Stimulated activated CD4-positive, alpha-beta T cell treated with anti-CD3 and anti-CD28 coated beads, Interleukin-4, amount 100 ng/mL, for 48 hours (primary cell): ENCODE results near the gene SACM1L.

Experiments
- DNase-seq, 2 donors: peaks; one replicate each; pipeline ENCODE4 v3.0.0-alpha.2; 2020; ENCODE audit warnings: low read depth in 2 of 2

SACM1L gene, protein sequence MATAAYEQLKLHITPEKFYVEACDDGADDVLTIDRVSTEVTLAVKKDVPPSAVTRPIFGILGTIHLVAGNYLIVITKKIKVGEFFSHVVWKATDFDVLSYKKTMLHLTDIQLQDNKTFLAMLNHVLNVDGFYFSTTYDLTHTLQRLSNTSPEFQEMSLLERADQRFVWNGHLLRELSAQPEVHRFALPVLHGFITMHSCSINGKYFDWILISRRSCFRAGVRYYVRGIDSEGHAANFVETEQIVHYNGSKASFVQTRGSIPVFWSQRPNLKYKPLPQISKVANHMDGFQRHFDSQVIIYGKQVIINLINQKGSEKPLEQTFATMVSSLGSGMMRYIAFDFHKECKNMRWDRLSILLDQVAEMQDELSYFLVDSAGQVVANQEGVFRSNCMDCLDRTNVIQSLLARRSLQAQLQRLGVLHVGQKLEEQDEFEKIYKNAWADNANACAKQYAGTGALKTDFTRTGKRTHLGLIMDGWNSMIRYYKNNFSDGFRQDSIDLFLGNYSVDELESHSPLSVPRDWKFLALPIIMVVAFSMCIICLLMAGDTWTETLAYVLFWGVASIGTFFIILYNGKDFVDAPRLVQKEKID

DNA sequence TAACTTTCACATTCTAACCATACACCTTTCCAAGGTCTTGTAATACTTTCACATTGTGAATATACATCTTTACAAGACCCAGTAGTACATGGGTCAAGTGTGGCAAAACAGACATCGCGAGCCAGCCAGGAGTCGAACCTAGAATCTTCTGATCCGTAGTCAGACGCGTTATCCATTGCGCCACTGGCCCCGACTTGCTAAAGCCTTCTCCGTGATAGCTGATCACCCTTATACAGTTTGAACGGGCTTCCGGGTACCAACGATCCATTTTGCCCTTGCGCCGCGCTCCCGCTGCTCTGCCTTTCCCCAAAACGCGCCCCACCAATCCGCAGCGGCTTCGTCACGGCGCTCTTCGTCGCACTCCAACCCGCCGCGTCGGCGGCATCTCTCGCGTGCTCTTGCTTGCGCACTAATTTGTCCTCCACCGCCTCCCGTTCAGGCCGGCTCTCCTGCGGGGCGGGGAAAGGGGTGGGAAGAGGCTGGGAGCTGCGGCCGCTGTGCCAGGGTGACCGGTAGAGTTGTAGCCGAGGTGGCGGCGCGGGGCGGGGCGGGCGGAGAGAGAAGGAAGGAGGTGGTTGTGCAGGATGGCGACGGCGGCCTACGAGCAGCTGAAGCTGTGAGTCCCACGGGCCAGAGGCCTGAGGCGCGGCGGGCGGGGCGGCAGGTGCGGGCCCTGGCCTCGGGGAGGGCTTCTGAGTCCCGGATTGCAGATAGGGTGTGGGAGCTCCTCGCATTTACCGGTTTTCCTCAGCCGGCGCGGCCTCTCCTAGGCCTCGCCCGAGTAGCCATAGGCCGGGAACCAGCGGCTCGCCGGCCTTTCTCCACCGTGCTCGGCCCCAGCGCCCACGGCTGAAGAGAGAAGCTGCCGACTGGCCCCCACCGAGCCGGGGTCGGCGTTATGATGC, at the start of gene SACM1L:
TSS of gene SACM1L (plus strand) at position 515 of the 905 bp plus-strand sequence. CDS start at position 585, 70 bp downstream.
- peak; percentile 92 to 98 for DNase-seq

GRCh38 chr3:45640091-45640507, 49.1 kb upstream of the SACM1L start:
- no peak for DNase-seq

GRCh38 chr3:45640724-45641361, 48.4 kb upstream of the SACM1L start:
- DNase-seq, result no peak

- DNase-seq, result no peak
These were observed 47.4 kb upstream of the SACM1L start for GRCh38 chr3:45641756-45642155.

GRCh38 chr3:45642731-45643152, 46.5 kb upstream of the SACM1L start:
- DNase-seq, result no peak

DNA sequence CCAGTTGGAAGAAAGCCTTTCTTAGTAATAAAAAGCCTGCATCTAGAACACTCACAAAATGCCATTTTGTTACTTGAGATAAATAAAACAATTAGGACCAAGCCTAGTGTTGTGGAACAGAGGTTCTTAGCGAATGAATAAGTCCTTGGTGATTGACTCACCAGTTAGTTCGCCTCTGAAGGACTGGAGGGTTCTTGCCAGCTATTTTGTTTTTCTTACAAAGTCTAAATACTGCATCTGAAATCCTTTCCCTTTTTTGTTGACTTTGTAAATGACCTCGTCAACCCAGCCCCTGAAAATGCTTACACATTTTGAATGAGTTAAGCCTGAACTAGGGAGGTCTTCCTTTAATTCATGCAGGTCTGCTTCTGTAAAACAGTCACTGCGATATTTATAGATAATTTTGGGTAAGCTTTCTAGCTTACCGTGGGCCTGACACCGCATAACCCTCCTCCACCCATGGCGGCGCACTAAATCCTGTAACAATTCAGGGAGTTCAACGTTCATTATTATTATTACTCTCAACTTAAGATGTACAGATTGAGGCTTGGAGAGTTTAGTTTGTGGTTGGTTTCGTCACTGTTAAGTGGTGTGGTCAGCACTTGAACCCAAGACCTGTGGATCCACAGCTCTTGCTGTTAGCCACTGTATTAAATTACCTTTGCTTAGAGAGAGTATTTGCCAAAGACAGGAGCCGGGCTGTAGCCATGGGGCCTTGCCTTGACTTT, 45.0 kb upstream of the SACM1L start:
- DNase-seq, result no peak

GRCh38 chr3:45644791-45645201, 44.4 kb upstream of the SACM1L start:
- no peak for DNase-seq

- DNase-seq, result no peak
These were observed 43.1 kb upstream of the SACM1L start for GRCh38 chr3:45646051-45646585.

DNA sequence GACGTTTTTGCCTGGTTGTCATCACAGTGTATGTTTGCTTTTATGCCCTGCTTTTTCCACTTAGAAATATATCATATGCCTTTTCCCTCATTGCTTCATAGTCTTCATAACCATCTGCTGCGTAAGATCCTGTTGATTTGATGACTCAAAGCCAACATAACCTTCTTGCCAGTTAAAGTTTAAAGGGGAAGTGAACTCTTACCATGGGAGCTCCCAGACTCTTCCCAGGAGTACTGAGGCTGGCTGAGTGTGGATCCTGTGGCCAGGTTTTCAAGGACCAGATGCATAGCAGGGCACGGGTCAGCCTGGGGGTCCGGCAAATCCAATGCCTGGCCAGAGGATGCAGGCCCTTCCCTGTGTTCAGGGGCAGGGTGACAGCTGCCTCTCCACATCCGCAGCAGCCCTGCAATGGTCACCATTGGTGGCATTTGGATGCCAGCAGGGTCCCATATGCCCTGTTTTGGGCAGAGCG, 42.0 kb upstream of the SACM1L start:
- no peak for DNase-seq

GRCh38 chr3:45653205-45653604, 36.0 kb upstream of the SACM1L start:
- DNase-seq, result no peak

- no peak for DNase-seq
These were observed 34.7 kb upstream of the SACM1L start for GRCh38 chr3:45654397-45654944.

DNA sequence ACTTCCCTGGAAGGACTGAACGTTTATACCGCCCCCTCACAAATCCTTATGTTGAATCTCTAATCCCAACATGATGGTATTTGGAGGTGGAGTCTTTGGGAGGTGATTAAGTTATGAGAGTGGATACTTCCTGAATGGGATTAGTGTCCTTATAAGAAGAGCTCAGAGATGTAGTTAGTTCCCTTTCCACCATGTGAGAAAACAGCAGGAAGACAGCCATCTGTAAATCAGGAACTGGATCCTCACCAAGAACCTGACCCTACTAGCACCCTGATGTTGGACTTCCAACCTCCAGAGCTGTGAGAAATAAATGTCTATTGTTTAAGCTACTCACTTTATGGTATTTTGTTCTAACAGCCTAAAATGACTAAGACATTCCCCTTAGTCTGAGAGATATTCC, 33.3 kb upstream of the SACM1L start:
- no peak for DNase-seq

- DNase-seq, result peak; percentile 76 to 83
These were observed 32.4 kb upstream of the SACM1L start for GRCh38 chr3:45656575-45657363.

- no peak for DNase-seq
These were observed 31.3 kb upstream of the SACM1L start for GRCh38 chr3:45657853-45658252.

DNA sequence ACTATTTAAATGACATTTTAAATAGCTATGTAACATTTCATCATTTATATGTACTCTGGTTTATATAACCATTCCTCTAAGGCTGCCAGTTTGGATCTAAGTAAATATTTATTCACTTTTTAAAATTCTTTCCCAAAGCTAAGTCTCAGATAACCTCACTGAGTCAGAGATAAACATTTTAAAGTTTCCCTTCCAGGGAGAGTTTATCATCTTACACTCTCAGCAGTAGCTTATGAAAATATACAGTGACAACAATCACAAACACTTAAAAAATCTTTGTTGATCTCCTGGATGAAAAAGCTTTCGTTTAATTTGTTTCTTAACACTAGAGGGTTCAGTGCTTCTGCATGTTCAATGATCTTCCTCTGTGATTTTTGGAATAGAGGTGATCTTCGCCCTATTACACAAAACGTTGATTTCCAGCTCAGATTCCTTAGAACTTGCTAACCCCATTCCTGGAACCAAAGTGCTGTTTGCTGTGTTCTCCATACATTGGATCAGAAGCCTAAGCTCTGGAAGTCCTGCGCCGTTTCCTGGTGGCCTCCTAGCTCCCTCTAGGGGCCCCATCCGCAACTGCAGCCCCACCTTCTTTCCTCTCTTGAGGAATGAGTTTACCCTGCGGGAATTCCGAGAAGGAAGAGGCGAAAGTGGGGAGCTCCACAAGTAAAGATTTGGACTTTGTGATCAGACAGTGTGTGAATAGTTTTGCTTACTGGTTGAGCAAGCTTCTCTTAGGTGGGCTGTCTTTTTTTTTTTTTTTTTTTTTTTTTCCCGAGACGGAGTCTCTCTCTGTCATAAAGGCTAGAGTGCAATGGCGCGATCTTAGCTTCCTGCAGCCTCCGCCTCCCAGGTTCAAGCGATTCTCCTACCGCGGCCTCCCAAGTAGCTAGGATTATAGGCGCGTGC, 29.3 kb upstream of the SACM1L start:
- DNase-seq, result no peak

DNA sequence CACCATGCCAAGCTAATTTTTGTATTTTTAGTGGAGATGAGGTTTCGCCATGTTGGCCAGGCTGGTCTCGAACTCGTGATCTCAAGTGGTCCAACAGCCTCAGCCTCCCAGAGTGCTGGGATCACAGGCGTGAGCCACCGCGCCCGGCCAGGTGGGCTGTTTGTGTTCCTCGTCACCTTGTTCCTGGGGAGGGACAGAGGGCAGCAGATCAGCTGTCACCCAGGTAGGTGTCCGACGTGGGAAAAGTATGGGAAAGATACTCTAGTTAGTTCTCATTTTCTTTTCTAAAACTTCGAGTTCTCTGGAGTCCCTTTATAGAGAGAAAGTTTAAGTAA, 28.7 kb upstream of the SACM1L start:
- no peak for DNase-seq

GRCh38 chr3:45664578-45664977, 24.6 kb upstream of the SACM1L start:
- peak; percentile 56 to 58 for DNase-seq

DNA sequence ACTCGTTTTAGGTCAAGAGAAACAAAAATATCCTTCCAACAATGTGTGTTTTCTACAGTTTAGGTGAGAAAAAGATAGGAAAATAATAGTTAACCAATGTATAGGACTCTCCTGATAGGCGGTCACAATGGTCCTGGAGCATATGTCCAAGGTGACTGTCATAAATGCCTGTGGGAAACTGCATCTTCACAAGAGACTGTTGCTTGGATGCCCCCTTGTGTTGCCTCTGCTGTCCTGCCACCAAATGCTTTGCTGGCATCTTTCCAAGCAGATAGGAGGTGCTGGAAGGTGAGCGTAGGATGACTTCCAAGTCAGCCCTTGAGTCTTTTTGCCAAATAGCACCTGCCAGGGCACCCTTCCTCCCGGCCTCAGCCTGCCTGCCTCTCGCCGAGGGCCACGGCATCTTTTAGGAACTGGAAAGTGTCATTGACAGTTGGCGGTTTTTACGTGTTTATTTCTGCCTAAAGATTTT, 24.1 kb upstream of the SACM1L start:
- peak; percentile 33 to 41 for DNase-seq
